ENCODE results near the gene TJP2.
A peak's percentile ranks its signal among the peaks of the same experiment; 100 is the strongest.

- TF ChIP-seq POLR2A (IDR thresholded peaks at IDR 0.05), result no peak
- TF ChIP-seq CTCF (IDR thresholded peaks at IDR 0.05), result peak; percentile 25 to 85 (median 75)
These were observed 49.5 kb downstream of the TJP2 start for GRCh38 chr9:69223605-69224004.
